GM23248 (cell line): ENCODE results near the gene PTPRN2. TPM values are rescaled to one million over a fixed set of nuclear protein-coding genes. Genes with fewer than 3 reads are reported as not detected.

Experiments used
- DNase-seq: peaks from one replicate; pipeline ENCODE4 v3.0.0-alpha.2; 2015
- H2AFZ ChIP-seq: fragments of 200-600 bp; sonication (generic); 2 replicates; pipeline ENCODE4 v1.6.1; 2016; ENCODE audit warnings: antibody characterized with exemption
- H3F3A ChIP-seq: fragments of 200-600 bp; sonication (generic); 2 replicates; pipeline ENCODE4 v1.6.1; 2016; ENCODE audit warnings: mild to moderate bottlenecking, antibody characterized with exemption, mixed run types; ENCODE audit not compliant: insufficient read depth
- H3K27ac ChIP-seq: fragments of 200-600 bp; sonication (generic); 2 replicates; pipeline ENCODE4 v1.5.1; 2016; ENCODE audit warnings: mild to moderate bottlenecking
- H3K27me3 ChIP-seq: fragments of 200-600 bp; sonication (generic); replicated peaks from 2 replicates; pipeline ENCODE4 v1.6.1; 2016; ENCODE audit warnings: mild to moderate bottlenecking; ENCODE audit not compliant: insufficient read depth
- H3K36me3 ChIP-seq: fragments of 200-600 bp; sonication (generic); 2 replicates; pipeline ENCODE4 v1.6.1; 2016; ENCODE audit warnings: low read depth, mild to moderate bottlenecking
- H3K4me1 ChIP-seq: fragments of 200-600 bp; sonication (generic); 2 replicates; pipeline ENCODE4 v1.6.1; 2016; ENCODE audit warnings: mild to moderate bottlenecking; ENCODE audit not compliant: insufficient read depth
- H3K4me2 ChIP-seq: fragments of 200-600 bp; sonication (generic); one replicate; pipeline ENCODE4 v1.6.1; 2016; ENCODE audit warnings: mild to moderate bottlenecking; ENCODE audit not compliant: unreplicated experiment
- H3K4me3 ChIP-seq: fragments of 200-600 bp; sonication (generic); 2 replicates; pipeline ENCODE4 v1.5.1; 2016; ENCODE audit warnings: mild to moderate bottlenecking
- H3K79me2 ChIP-seq: fragments of 200-600 bp; sonication (generic); 2 replicates; pipeline ENCODE4 v1.6.1; 2016; ENCODE audit warnings: mild to moderate bottlenecking; ENCODE audit not compliant: insufficient read depth
- H3K9ac ChIP-seq: fragments of 200-600 bp; sonication (generic); 2 replicates; pipeline ENCODE4 v1.6.1; 2016; ENCODE audit warnings: mild to moderate bottlenecking
- H3K9me2 ChIP-seq: fragments of 200-600 bp; sonication (generic); 2 replicates; pipeline ENCODE4 v1.6.1; 2016; ENCODE audit warnings: mixed run types, mild to moderate bottlenecking, moderate library complexity; ENCODE audit not compliant: insufficient read depth
- H3K9me3 ChIP-seq: fragments of 200-600 bp; sonication (generic); one replicate; pipeline ENCODE4 v1.6.1; 2017; ENCODE audit warnings: low read depth
- H4K20me1 ChIP-seq: fragments of 200-600 bp; sonication (generic); 2 replicates; pipeline ENCODE4 v1.6.0; 2016; ENCODE audit not compliant: insufficient read depth
- EZH2 ChIP-seq: fragments of 200-600 bp; sonication (generic); IDR thresholded peaks from 2 replicates; pipeline ENCODE4 v1.6.1; 2018; ENCODE audit warnings: antibody characterized with exemption, mild to moderate bottlenecking; ENCODE audit not compliant: insufficient read depth, poor library complexity, severe bottlenecking
- EZH2phosphoT487 ChIP-seq: fragments of 200-600 bp; sonication (generic); IDR thresholded peaks from 2 replicates; pipeline ENCODE4 v1.6.1; 2018; ENCODE audit warnings: antibody characterized with exemption, moderate library complexity, mild to moderate bottlenecking, low read depth; ENCODE audit not compliant: insufficient read depth
- WGBS, 2 experiments: methylation state at CpG; one replicate each; pipeline ENCODE4 v1.1.6; 2015 to 2017; ENCODE audit warnings: low lambda C conversion rate in 2 of 2, low coverage in 1 of 2; ENCODE audit errors: missing lambda C conversion rate in 2 of 2; 5-methylcytosine and 5-hydroxymethylcytosine counted together
- in situ Hi-C: fragments of 300-500 bp; cut with MboI; formaldehyde crosslinking; loops from 2 replicates; pipeline ENCODE4 v1.15.0; 2020
- polyA plus RNA-seq: library from polyadenylated mRNA; unstranded; fragments of >200 nt; fragmentation: Nextera tagmentation; extraction: Ambion mirVana; gene quantifications from 2 replicates; pipeline ENCODE4 v1.2.1, GENCODE V29; 2016
- total RNA-seq: library from RNA; depleted of rRNA; stranded (reverse); fragments of >200 nt; shearing (Covaris generic); gene quantifications from 2 replicates; pipeline ENCODE4 v1.2.3, GENCODE V29; 2014

The PTPRN2 gene
- total and polyA plus RNA-seq, 2 experiments from 2014 or later: 0.13 TPM; not detected in 1

DNA sequence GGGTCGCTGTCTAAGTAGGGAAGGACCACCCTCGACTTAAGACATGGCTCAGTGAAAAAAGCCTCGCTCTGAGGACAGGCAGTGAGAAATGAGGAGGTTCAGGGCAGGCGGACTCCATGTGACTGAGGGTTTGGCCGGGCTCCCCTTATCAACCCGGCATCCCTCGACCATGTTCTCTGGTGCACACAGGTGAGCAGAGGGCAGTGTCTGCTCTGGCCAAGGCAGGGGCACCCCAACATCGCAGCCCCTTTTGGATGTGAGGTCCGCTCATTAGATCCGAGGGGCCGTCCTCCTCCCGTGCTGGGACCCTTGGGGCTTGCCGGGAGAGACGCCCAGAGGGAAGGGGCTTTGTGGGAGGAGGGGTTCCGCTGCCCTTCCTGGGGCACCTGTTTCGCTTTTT lies 775.7 kb downstream of the PTPRN2 start:
- no peak overlapping the region for H2AFZ ChIP-seq
- no peak overlapping the region for H3K4me2 ChIP-seq
- 57 to 60% methylated on average over 16 of the region's 16 CpGs for WGBS, 2 experiments
- H3K36me3 ChIP-seq: no peaks in the 10 kb centered on the region
- H3K4me3 ChIP-seq: no peak overlapping the region
- in situ Hi-C loops: no loop called here
- H3K9me2 ChIP-seq: no peaks in the 10 kb centered on the region
- no peaks in the 10 kb centered on the region for H4K20me1 ChIP-seq
- H3K27me3 ChIP-seq: no peaks in the 10 kb centered on the region
- no peaks in the 10 kb centered on the region for H3K4me1 ChIP-seq
- no peaks in the 10 kb centered on the region for H3K9me3 ChIP-seq
- H3K27ac ChIP-seq: no peak overlapping the region
- no peaks in the 10 kb centered on the region for H3K79me2 ChIP-seq
- H3K9ac ChIP-seq: no peak overlapping the region
- H3F3A ChIP-seq: no peaks in the 10 kb centered on the region
- no peak for DNase-seq
- TF ChIP-seq EZH2: no peak
- TF ChIP-seq EZH2phosphoT487: no peak

DNA sequence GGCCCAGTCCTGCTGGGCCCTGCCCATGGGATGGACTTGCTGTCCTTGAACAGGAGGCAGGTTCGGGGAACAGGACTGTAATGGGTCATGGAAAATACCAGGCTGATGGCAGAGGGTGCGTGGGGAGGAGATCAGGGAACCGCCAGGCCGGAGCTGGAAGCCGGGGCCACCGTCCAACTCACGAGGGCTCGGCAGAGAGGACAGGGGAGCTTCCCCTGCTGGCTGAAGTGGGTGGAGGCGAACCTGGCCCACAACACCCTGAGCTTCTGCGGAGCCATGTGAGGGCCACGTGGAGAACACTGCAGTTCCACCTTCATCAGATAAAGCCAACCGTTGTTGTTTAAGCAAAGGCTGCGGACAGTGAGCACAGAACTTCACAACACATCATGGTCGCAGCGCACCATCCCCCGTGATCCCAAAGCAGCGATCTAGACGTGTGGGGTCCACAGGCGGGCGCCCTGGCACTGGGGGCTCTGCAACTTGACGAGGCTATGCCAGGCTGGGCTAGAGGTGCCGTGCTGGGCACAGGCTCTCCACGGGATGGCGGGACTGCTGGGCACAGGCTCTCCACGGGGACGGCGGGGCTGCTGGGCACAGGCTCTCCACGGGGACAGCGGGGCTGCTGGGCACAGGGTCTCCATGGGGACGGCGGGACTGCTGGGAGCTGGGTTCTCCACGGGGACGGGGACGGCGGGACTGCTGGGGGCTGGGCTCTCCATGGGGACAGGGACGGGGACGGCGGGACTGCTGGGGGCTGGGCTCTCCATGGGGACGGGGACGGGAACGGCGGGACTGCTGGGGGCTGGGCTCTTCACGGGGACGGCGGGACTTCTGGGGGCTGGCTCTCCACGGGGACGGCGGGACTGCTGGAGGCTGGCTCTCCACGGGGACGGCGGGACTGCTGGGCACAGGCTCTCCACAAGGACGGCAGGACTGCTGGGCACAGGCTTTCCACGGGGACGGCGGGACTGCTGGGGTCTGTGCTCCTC lies 777.5 kb downstream of the PTPRN2 start:
- Histone ChIP-seq H3K27me3 (no peaks in the 10 kb centered on the region), H2AFZ (no peak overlapping the region), H3K4me1 (no peaks in the 10 kb centered on the region), H3F3A (no peaks in the 10 kb centered on the region), H3K9me2 (no peaks in the 10 kb centered on the region), H3K27ac (no peak overlapping the region), H3K79me2 (no peaks in the 10 kb centered on the region), H3K9ac (no peak overlapping the region), H3K9me3 (no peaks in the 10 kb centered on the region), H4K20me1 (no peaks in the 10 kb centered on the region), H3K36me3 (no peaks in the 10 kb centered on the region), H3K4me3 (no peak overlapping the region), H3K4me2 (no peak overlapping the region)
- no peak for DNase-seq
- 57 to 69% methylated on average over 30 to 54 of the region's 55 CpGs for WGBS, 2 experiments
- in situ Hi-C loops: no loop called here
- no peak for TF ChIP-seq EZH2
- TF ChIP-seq EZH2phosphoT487: no peak

GRCh38 chr7:157809154-157809862 lies 778.3 kb downstream of the PTPRN2 start:
- Histone ChIP-seq H3F3A (no peaks in the 10 kb centered on the region), H3K9me2 (no peaks in the 10 kb centered on the region), H3K36me3 (no peaks in the 10 kb centered on the region), H3K79me2 (no peaks in the 10 kb centered on the region), H3K4me2 (no peak overlapping the region), H3K4me1 (no peaks in the 10 kb centered on the region), H2AFZ (no peak overlapping the region), H3K9ac (no peak overlapping the region), H3K9me3 (no peaks in the 10 kb centered on the region), H3K27ac (no peak overlapping the region), H4K20me1 (no peaks in the 10 kb centered on the region), H3K4me3 (no peak overlapping the region), H3K27me3 (no peaks in the 10 kb centered on the region)
- 58 to 63% methylated on average over 30 to 35 of the region's 35 CpGs for WGBS, 2 experiments
- DNase-seq: no peak
- in situ Hi-C loops: no loop called here
- TF ChIP-seq EZH2: no peak
- no peak for TF ChIP-seq EZH2phosphoT487

DNA sequence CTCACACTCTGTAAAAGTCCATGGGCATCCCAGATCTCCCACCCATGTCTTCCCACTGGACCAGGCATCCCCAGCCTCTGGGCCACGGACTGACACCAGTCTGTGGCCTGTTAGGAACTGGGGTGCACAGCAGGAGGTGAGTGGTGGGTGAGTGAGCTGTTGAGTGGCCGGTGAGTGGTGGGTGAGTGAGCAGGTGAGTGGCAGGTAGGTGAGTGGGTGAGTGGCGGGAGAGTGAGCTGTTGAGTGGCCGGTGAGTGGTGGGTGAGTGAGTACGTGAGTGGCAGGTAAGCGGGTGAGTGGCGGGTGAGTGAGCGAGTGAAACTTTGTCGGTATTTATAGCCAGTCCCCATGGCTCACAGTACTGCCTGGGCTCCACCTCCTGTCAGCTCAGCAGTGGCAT lies 779.6 kb downstream of the PTPRN2 start:
- H3K27ac ChIP-seq: no peak overlapping the region
- 52% methylated on average over 9 of the region's 9 CpGs for WGBS, 2 experiments
- no peaks in the 10 kb centered on the region for H4K20me1 ChIP-seq
- H3K27me3 ChIP-seq: no peaks in the 10 kb centered on the region
- no peaks in the 10 kb centered on the region for H3K9me3 ChIP-seq
- no peaks in the 10 kb centered on the region for H3K4me1 ChIP-seq
- H3K4me2 ChIP-seq: no peak overlapping the region
- no peak overlapping the region for H3K9ac ChIP-seq
- no peak for DNase-seq
- H2AFZ ChIP-seq: no peak overlapping the region
- H3K4me3 ChIP-seq: no peak overlapping the region
- H3K36me3 ChIP-seq: no peaks in the 10 kb centered on the region
- H3F3A ChIP-seq: no peaks in the 10 kb centered on the region
- in situ Hi-C loops: no loop called here
- TF ChIP-seq EZH2phosphoT487 (no peak), EZH2 (no peak)
- H3K9me2 ChIP-seq: no peaks in the 10 kb centered on the region
- H3K79me2 ChIP-seq: no peaks in the 10 kb centered on the region
